HG03066 (cell line): ENCODE results near the gene TAF11L6.
"Not testable (repeated sequence)": the region's sequence is repeated elsewhere in the genome, so short reads cannot be mapped to it uniquely, and the experiment has no call there.

Experiments
- ATAC-seq: cut with Tn5 transposase; IDR thresholded peaks from one replicate; pipeline ENCODE4 v1.9.1; 2021; ENCODE audit warnings: low read depth; ENCODE audit not compliant: unreplicated experiment

TAF11L6 gene

DNA sequence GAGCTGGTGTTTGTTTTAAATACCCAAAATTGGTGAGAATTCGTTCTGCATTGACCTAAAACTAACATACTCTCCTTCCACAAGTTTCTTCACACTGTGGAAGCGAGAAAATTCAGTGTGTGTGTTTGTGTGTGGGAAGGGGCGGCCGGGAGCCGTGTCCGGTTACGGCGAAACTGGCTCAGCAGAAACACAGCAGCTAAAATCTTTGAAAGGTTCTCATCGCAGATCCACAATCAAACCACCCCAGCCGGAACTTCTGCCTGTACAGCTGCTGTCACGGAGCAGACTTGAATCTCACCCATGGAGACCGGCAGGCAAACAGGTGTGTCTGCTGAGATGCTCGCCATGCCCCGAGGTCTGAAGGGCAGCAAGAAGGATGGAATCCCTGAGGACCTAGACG is at the start of gene TAF11L6:
TAF11L6 (plus strand) TSS at position 301 of the 400 bp plus-strand sequence.
- ATAC-seq = not testable (repeated sequence)

DNA sequence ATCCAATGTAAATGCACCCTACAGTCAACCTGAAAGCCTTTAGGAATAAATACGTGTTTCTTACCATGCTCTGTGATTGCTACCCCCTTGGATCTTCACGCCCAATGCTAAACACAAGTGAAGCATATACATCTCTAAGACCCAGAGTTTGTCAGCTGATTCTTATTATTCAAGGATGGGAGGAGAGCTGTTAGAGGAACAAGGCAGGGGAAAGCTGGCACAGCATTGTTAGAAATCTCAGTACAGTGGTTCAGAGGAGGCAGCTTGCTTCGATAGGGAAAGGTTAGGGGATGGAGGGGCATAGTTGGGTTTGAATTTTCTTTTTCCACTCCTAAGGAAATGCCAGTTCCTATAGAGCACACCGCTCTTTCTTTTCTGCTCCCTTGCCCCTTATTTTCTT is 47.1 kb upstream of the TAF11L6 start:
- ATAC-seq = no peak

DNA sequence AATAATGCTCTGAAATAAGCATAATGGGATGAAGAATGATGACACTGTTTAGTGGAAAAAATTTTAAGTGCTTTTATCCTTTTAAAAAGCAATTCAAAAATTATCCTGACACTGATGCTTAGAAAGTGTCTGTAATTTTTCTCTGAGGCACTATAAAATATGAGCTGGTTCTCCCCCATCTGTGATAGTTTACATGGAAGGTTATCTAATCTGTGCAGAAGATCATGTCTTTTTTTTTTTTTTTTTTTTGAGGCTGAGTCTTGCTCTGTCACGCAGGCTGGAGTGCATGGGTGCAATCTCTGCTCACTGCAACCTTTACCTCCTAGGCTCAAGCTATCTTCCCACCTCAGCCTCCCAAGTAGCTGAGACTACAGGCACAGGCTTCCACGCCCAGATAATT is 45.7 kb upstream of the TAF11L6 start:
- no peak for ATAC-seq

DNA sequence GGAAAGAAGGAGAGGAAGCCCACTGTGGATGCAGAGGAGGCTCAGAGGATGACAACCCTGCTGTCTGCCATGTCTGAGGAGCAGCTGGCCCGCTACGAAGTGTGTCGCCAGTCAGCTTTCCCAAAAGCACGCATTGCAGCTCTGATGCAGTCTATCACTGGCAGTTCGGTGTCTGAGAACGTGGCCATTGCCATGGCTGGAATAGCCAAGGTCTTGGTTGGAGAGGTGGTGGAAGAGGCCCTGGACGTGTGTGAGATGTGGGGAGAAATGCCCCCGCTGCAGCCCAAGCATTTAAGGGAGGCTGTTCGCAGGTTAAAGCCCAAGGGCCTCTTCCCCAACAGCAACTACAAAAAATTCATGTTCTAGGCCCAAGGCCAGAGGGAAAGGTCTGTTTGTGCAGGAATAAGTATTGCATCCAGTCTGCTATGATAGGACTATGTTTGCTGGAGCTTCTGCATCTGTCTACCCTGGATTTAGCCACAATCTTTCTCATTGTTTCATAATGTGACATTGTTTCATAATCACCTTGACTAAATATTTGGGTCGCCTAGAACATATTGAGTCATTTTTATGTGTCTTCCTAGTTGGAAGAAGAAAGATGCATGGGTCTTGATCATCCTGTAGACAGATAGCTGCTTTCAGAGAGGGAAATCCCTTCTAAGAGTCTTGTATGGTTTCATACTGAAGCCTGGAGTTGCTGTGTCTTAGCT is 41.9 kb upstream of the TAF11L6 start:
- ATAC-seq = not testable (repeated sequence)

DNA sequence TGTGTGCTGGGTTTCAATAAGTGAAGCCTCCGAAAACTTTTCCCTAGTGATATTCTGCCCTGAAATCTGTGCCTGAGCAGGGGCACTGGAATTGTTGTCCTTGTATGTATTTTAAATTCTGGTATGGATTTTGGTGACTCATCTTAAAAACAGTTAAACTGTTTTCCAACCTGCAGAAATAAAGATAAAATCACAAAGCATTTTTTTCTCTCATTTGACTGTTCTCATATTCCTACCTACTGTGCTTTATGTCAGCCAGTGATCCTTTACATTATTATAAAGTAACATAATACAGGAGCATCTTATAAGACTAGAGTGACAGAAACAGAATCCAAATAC is 41.3 kb upstream of the TAF11L6 start:
- no peak for ATAC-seq

DNA sequence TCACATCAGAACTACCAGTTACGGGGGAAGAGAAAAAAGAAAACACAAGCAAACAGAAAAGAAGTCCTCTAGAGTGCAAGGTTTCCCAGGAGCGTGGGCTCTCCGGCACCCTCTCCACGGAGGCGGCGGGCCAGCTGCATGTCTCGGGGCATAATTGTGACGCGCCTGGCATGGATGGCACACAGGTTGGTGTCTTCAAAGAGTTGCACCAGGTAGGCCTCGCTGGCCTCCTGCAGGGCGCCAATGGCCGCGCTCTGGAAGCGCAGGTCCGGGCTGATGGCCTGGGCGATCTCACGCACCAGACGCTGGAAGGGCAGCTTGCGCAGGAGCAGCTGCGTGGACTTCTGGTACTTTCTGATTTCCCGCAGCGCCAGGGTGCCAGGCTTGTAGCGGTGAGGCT is 37.2 kb upstream of the TAF11L6 start:
- ATAC-seq = not testable (repeated sequence)

DNA sequence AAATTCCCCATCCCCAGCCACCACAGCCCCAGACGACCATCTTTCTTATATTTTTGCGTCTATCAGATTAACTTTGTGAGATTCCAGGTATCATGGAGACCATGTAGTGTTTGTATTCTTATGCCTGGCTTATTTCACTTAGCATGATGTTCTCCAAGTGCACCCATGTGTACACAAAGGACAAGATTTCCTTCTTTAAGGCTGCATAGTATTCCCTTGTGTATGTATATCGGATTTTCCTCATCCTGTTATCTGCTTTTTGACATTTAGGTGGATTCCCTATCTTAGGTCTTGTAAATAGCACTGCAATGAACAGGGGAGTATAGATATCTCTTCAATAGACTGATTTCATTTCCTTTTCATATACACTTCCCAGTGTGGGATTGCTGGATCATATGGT is 35.7 kb upstream of the TAF11L6 start:
- ATAC-seq = no peak

DNA sequence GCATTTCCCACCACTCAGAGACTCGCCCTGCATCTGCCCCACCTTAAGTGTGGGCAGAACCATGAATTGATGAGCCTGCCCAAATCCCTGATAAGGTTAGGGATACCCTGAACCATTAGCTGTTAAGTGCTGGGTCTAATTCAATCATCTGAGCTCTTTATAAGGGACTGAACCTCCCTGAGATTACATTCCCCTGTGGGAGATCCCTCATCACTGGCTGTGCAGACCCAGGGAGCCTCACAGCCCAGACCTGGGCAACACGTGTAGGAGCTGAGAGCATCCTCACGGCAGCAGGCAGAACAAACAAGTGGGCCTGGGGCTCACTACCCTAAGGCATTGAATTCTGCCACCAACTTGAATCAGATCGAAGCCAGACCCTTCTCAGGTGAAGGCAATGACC is 31.0 kb upstream of the TAF11L6 start:
- ATAC-seq = no peak

DNA sequence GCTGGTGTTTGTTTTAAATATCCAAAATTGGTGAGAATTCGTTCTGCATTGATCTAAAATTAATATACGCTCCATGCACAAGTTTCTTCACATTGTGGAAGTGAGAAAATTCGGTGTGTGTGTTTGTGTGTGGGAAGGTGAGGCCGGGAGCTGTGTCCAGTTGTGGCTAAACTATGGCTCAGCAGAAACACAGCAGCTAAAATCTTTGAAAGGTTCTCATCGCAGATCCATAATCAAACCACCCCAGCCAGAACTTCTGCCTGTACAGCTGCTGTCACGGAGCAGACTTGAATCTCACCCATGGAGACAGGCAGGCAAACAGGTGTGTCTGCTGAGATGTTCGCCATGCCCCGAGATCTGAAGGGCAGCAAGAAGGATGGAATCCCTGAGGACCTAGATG is 30.5 kb upstream of the TAF11L6 start, which contains the start of gene TAF11L2:
TAF11L2 (plus strand) TSS at position 301 of the 400 bp plus-strand sequence.
- ATAC-seq = not testable (repeated sequence)

DNA sequence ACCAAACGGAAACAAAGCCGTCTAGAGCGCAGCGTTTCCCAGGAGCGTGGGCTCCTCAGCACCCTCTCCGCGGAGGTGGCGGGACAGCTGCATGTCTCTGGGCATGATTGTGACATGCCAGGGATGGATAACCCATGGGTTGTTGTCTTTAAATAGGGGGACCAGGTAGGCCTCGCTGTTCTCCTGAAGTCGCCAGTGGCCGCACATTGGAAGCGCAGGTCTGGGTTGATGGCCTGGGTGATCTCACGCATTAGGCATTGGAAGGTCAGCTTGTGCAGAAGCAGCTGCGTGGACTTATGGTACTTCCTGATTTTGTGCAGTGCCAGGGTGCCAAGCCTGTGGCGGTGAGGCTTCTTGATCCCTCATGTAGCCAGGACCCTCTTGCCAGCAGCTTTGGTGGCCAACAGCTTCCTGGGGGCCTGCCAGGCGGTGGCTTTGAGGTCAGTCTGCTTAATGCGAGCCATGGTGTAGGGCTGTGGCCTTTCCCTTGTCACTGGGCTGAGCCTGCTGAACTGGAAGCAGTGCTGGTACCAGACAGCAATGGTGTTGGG is 16.6 kb upstream of the TAF11L6 start:
- ATAC-seq = no peak

DNA sequence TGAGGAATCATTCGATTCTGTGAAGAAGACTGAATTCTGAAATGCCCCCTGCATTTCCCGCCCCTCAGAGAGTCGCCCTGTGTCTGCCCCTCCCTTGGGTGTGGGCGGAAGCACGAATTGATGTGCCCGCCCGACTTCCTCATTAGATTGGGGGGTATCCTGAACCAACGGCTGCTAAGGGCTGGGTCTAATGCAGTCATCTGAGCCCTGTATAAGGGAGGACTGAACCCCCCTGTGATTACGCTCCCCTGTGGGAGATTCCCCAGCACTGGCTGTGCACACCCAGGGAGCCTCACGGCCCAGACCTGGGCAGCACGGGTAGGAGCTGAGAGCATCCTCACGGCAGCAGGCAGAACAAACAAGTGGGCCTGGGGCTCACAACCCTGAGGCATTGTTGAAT is 10.9 kb upstream of the TAF11L6 start:
- ATAC-seq = not testable (repeated sequence)

DNA sequence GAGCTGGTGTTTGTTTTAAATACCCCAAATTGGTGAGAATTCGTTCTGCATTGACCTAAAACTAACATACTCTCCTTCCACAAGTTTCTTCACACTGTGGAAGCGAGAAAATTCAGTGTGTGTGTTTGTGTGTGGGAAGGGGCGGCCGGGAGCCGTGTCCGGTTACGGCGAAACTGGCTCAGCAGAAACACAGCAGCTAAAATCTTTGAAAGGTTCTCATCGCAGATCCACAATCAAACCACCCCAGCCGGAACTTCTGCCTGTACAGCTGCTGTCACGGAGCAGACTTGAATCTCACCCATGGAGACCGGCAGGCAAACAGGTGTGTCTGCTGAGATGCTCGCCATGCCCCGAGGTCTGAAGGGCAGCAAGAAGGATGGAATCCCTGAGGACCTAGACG is 10.4 kb upstream of the TAF11L6 start, which contains the start of gene TAF11L3:
TAF11L3 (plus strand) TSS at position 301 of the 400 bp plus-strand sequence.
- not testable (repeated sequence) for ATAC-seq

DNA sequence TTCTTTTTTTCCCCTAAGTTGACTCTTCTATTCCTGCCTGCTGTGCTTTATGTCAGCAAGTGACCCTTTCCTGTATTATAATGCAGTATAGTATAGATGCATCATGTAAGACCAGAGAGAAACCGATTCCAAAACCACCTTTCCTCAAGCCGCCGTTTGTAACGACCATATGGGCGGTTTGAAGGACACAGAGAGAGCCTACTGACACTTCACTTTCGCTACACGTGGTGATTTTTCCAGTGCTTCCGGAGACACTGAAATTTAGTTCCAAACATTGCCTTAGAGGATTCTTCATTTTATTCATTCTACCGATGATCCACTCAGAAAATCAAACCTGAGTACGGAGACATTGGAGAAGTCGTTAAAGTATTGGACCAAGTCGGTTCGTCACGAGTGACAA is 9.0 kb upstream of the TAF11L6 start:
- ATAC-seq = not testable (repeated sequence)

DNA sequence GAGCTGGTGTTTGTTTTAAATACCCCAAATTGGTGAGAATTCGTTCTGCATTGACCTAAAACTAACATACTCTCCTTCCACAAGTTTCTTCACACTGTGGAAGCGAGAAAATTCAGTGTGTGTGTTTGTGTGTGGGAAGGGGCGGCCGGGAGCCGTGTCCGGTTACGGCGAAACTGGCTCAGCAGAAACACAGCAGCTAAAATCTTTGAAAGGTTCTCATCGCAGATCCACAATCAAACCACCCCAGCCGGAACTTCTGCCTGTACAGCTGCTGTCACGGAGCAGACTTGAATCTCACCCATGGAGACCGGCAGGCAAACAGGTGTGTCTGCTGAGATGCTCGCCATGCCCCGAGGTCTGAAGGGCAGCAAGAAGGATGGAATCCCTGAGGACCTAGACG is 7.0 kb upstream of the TAF11L6 start, which contains the start of gene TAF11L4:
TAF11L4 (plus strand) TSS at position 301 of the 400 bp plus-strand sequence.
- not testable (repeated sequence) for ATAC-seq

DNA sequence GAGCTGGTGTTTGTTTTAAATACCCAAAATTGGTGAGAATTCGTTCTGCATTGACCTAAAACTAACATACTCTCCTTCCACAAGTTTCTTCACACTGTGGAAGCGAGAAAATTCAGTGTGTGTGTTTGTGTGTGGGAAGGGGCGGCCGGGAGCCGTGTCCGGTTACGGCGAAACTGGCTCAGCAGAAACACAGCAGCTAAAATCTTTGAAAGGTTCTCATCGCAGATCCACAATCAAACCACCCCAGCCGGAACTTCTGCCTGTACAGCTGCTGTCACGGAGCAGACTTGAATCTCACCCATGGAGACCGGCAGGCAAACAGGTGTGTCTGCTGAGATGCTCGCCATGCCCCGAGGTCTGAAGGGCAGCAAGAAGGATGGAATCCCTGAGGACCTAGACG is 3.5 kb upstream of the TAF11L6 start, which contains the start of gene TAF11L5:
TAF11L5 (plus strand) TSS at position 301 of the 400 bp plus-strand sequence.
- not testable (repeated sequence) for ATAC-seq

DNA sequence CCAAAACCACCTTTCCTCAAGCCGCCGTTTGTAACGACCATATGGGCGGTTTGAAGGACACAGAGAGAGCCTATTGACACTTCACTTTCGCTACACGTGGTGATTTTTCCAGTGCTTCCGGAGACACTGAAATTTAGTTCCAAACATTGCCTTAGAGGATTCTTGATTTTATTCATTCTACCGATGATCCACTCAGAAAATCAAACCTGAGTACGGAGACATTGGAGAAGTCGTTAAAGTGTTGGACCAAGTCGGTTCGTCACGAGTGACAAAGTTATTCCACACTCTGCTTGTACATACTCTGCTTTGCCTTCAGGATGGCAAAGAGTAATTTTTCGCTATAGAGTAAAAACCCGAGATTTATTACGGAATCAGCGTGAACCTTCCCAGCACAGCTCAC is 2.0 kb upstream of the TAF11L6 start:
- ATAC-seq = not testable (repeated sequence)
